Activated CD4-positive, alpha-beta memory T cell treated with anti-CD3 and anti-CD28 coated beads for 36 hours (primary cell): Measurements from ENCODE around the gene C3orf22. TPM values are rescaled to one million over a fixed set of nuclear protein-coding genes. Genes with fewer than 3 reads are reported as not detected.

ENCODE experiments used
- CTCF ChIA-PET: fragments of 350-600 bp; sonication (Branson Sonifier 250); formaldehyde crosslinking; loops from one replicate; lab custom pipeline; 2021; ENCODE audit warnings: antibody characterized with exemption, inconsistent platforms; lab: Charles Lee
- POLR2A ChIA-PET: fragments of 350-600 bp; sonication (Branson Sonifier 250); formaldehyde crosslinking; loops from one replicate; lab custom pipeline; 2021; ENCODE audit warnings: antibody characterized with exemption; lab: Charles Lee
- DNase-seq: peaks from one replicate; pipeline ENCODE4 v3.0.0-alpha.2; 2020
- H3K27ac Mint-ChIP-seq: one replicate; pipeline ENCODE4 v1.8.0; 2021; ENCODE audit warnings: mixed read lengths
- H3K27me3 Mint-ChIP-seq: one replicate; pipeline ENCODE4 v1.8.0; 2021; ENCODE audit warnings: mixed read lengths
- H3K36me3 Mint-ChIP-seq: one replicate; pipeline ENCODE4 v1.8.0; 2021; ENCODE audit warnings: mixed read lengths
- H3K4me1 Mint-ChIP-seq: one replicate; pipeline ENCODE4 v1.8.0; 2021; ENCODE audit warnings: low read depth, mixed read lengths
- H3K4me3 Mint-ChIP-seq: one replicate; pipeline ENCODE4 v1.8.0; 2021; ENCODE audit warnings: mild to moderate bottlenecking, mixed read lengths
- H3K9me3 Mint-ChIP-seq: one replicate; pipeline ENCODE4 v1.8.0; 2021; ENCODE audit warnings: mixed read lengths
- intact Hi-C: fragments of 100-400 bp; cut with micrococcal nuclease; formaldehyde crosslinking; loops from one replicate; pipeline ENCODE4 v1.15.1; 2023
- total RNA-seq, 2 experiments: library from RNA; stranded (reverse); gene quantifications; one replicate each; pipeline ENCODE4 v1.2.3, GENCODE V29; 2021

Gene C3orf22
- total RNA-seq, 2 experiments from 2014 or later = not detected

- DNase-seq = no peak
- intact Hi-C loops = no loop called here
- CTCF ChIA-PET = interaction anchor here (0.6 to 3.0 kb wide), 4 partner anchors 9 to 1025 kb away, joined by 3 to 25 read pairs (median 9); no protein-coding TSS in a partner anchor
- no peaks in the 10 kb centered on the region for H3K4me1 Mint-ChIP-seq
- no peaks in the 10 kb centered on the region for H3K36me3 Mint-ChIP-seq
- no peak overlapping the region for H3K27ac Mint-ChIP-seq
- POLR2A ChIA-PET = no interaction called here
- H3K27me3 Mint-ChIP-seq = peaks cover 15% of the 10 kb centered on the region
- no peaks in the 10 kb centered on the region for H3K9me3 Mint-ChIP-seq
- H3K4me3 Mint-ChIP-seq = no peak overlapping the region
Observed at GRCh38 chr3:126521122-126521891, 37.4 kb downstream of the C3orf22 start.

- H3K27me3 Mint-ChIP-seq = peaks cover 11% of the 10 kb centered on the region
- H3K27ac Mint-ChIP-seq = no peak overlapping the region
- intact Hi-C loops = no loop called here
- no peaks in the 10 kb centered on the region for H3K9me3 Mint-ChIP-seq
- no peak for DNase-seq
- no peaks in the 10 kb centered on the region for H3K4me1 Mint-ChIP-seq
- POLR2A ChIA-PET = no interaction called here
- CTCF ChIA-PET = no interaction called here
- no peak overlapping the region for H3K4me3 Mint-ChIP-seq
- no peaks in the 10 kb centered on the region for H3K36me3 Mint-ChIP-seq
Observed at GRCh38 chr3:126519506-126520455, 39.0 kb downstream of the C3orf22 start.

- no peak for DNase-seq
- Mint-ChIP-seq H3K27me3 (peaks cover 7% of the 10 kb centered on the region), H3K9me3 (no peaks in the 10 kb centered on the region), H3K36me3 (no peaks in the 10 kb centered on the region), H3K4me1 (no peaks in the 10 kb centered on the region), H3K4me3 (no peak overlapping the region), H3K27ac (no peak overlapping the region)
- POLR2A ChIA-PET = no interaction called here
- CTCF ChIA-PET = no interaction called here
- intact Hi-C loops = no loop called here
Observed at GRCh38 chr3:126518779-126519177, 40.0 kb downstream of the C3orf22 start.

- POLR2A ChIA-PET = no interaction called here
- CTCF ChIA-PET = no interaction called here
- no peaks in the 10 kb centered on the region for H3K9me3 Mint-ChIP-seq
- H3K4me3 Mint-ChIP-seq = no peak overlapping the region
- no peak for DNase-seq
- H3K36me3 Mint-ChIP-seq = no peaks in the 10 kb centered on the region
- H3K27me3 Mint-ChIP-seq = peaks cover 3% of the 10 kb centered on the region
- no peaks in the 10 kb centered on the region for H3K4me1 Mint-ChIP-seq
- intact Hi-C loops = no loop called here
- H3K27ac Mint-ChIP-seq = no peak overlapping the region
Observed at GRCh38 chr3:126517986-126518778, 40.5 kb downstream of the C3orf22 start.

- no peaks in the 10 kb centered on the region for H3K9me3 Mint-ChIP-seq
- CTCF ChIA-PET = no interaction called here
- POLR2A ChIA-PET = no interaction called here
- no peaks in the 10 kb centered on the region for H3K4me1 Mint-ChIP-seq
- no peak within 1 kb of the TSS for H3K4me3 Mint-ChIP-seq
- intact Hi-C loops = no loop called here
- no peaks in the 10 kb centered on the region for H3K27me3 Mint-ChIP-seq
- no peak within 1 kb of the TSS for H3K27ac Mint-ChIP-seq
- H3K36me3 Mint-ChIP-seq = no peaks in the 10 kb centered on the region
- no peak for DNase-seq
Observed at GRCh38 chr3:126517291-126517951, 41.3 kb downstream of the C3orf22 start, which contains the start of gene UROC1. UROC1 (minus strand) TSS chr3:126517773; CDS start chr3:126517719, 54 bp downstream.

GRCh38 chr3:126516936-126517290 lies 41.8 kb downstream of the C3orf22 start:
- no peaks in the 10 kb centered on the region for H3K27me3 Mint-ChIP-seq
- no peak overlapping the region for H3K27ac Mint-ChIP-seq
- DNase-seq = no peak
- intact Hi-C loops = no loop called here
- POLR2A ChIA-PET = no interaction called here
- H3K4me3 Mint-ChIP-seq = no peak overlapping the region
- H3K4me1 Mint-ChIP-seq = no peaks in the 10 kb centered on the region
- H3K9me3 Mint-ChIP-seq = no peaks in the 10 kb centered on the region
- no peaks in the 10 kb centered on the region for H3K36me3 Mint-ChIP-seq
- CTCF ChIA-PET = no interaction called here

GRCh38 chr3:126516152-126516935 lies 42.4 kb downstream of the C3orf22 start:
- H3K27ac Mint-ChIP-seq = no peak overlapping the region
- H3K9me3 Mint-ChIP-seq = no peaks in the 10 kb centered on the region
- DNase-seq = no peak
- ChIA-PET POLR2A (no interaction called here), CTCF (no interaction called here)
- H3K36me3 Mint-ChIP-seq = no peaks in the 10 kb centered on the region
- H3K27me3 Mint-ChIP-seq = no peaks in the 10 kb centered on the region
- intact Hi-C loops = no loop called here
- H3K4me3 Mint-ChIP-seq = no peak overlapping the region
- no peaks in the 10 kb centered on the region for H3K4me1 Mint-ChIP-seq

- POLR2A ChIA-PET = no interaction called here
- no peaks in the 10 kb centered on the region for H3K27me3 Mint-ChIP-seq
- no peaks in the 10 kb centered on the region for H3K36me3 Mint-ChIP-seq
- H3K4me3 Mint-ChIP-seq = no peak overlapping the region
- CTCF ChIA-PET = no interaction called here
- no peak overlapping the region for H3K27ac Mint-ChIP-seq
- no peaks in the 10 kb centered on the region for H3K9me3 Mint-ChIP-seq
- no peak for DNase-seq
- H3K4me1 Mint-ChIP-seq = no peaks in the 10 kb centered on the region
- intact Hi-C loops = no loop called here
Observed at GRCh38 chr3:126515066-126515706, 43.5 kb downstream of the C3orf22 start.

GRCh38 chr3:126514161-126514560 lies 44.6 kb downstream of the C3orf22 start:
- H3K9me3 Mint-ChIP-seq = no peaks in the 10 kb centered on the region
- no peaks in the 10 kb centered on the region for H3K4me1 Mint-ChIP-seq
- no peak for DNase-seq
- no peak overlapping the region for H3K4me3 Mint-ChIP-seq
- intact Hi-C loops = no loop called here
- no peaks in the 10 kb centered on the region for H3K27me3 Mint-ChIP-seq
- ChIA-PET POLR2A (no interaction called here), CTCF (interaction anchor here (1.0 kb wide), 1 partner anchor 10 kb away, joined by 3 read pairs; the partner anchor contains the start of gene CHST13)
- no peak overlapping the region for H3K27ac Mint-ChIP-seq
- no peaks in the 10 kb centered on the region for H3K36me3 Mint-ChIP-seq

GRCh38 chr3:126512916-126513650 lies 45.6 kb downstream of the C3orf22 start:
- POLR2A ChIA-PET = no interaction called here
- DNase-seq = no peak
- no peaks in the 10 kb centered on the region for H3K27me3 Mint-ChIP-seq
- no peak overlapping the region for H3K4me3 Mint-ChIP-seq
- no peaks in the 10 kb centered on the region for H3K36me3 Mint-ChIP-seq
- no peak overlapping the region for H3K27ac Mint-ChIP-seq
- H3K9me3 Mint-ChIP-seq = no peaks in the 10 kb centered on the region
- intact Hi-C loops = no loop called here
- CTCF ChIA-PET = interaction anchor here (2.5 kb wide), 1 partner anchor 10 kb away, joined by 15 read pairs; the partner anchor contains the start of gene CHST13
- no peaks in the 10 kb centered on the region for H3K4me1 Mint-ChIP-seq
